ENCODE results near the gene FHAD1. TPM values are rescaled to one million over a fixed set of nuclear protein-coding genes. Genes with fewer than 3 reads are reported as not detected.

FHAD1 gene
- total and polyA plus RNA-seq, 2 of the 13 experiments (the other 11 are each of a cell fraction or from before 2014, with no cell fraction given) = not detected

- TF ChIP-seq ZNF296 (CRISPR knock-in tag; conservative IDR thresholded peaks at IDR 0.05) (peak; percentile 59; the same call in 1 of the 2 replicates), PBX2 (CRISPR knock-in tag; IDR thresholded peaks at IDR 0.05) (no peak), NCOA1 (CRISPR knock-in tag; IDR thresholded peaks at IDR 0.05) (no peak), ZSCAN20 (CRISPR knock-in tag; IDR thresholded peaks at IDR 0.05; ENCODE audit: borderline replicate concordance) (no peak), ZNF550 (CRISPR knock-in tag; IDR thresholded peaks at IDR 0.05; ENCODE audit: borderline replicate concordance) (no peak), ETV5 (CRISPR knock-in tag; IDR thresholded peaks at IDR 0.05; ENCODE audit: borderline replicate concordance) (peak; percentile 26; the same call in 1 of the 2 replicates), ZNF570 (CRISPR knock-in tag; IDR thresholded peaks at IDR 0.05; ENCODE audit: borderline replicate concordance) (no peak), NFE2L1 (CRISPR knock-in tag; IDR thresholded peaks at IDR 0.05; ENCODE audit: borderline replicate concordance) (no peak), TP53 (CRISPR knock-in tag; conservative IDR thresholded peaks at IDR 0.05) (no peak), ZBTB7B (CRISPR knock-in tag; IDR thresholded peaks at IDR 0.05) (no peak; the same call in 1 of the 2 replicates), ZNF510 (CRISPR knock-in tag; IDR thresholded peaks at IDR 0.05; ENCODE audit: low read depth) (no peak), CTCF (CRISPR knock-in tag; IDR thresholded peaks at IDR 0.05) (peak; percentile 2; the same call in 1 of the 2 replicates), HOXA3 (CRISPR knock-in tag; IDR thresholded peaks at IDR 0.05) (peak; percentile 14; the same call in 1 of the 2 replicates), SSRP1 (CRISPR knock-in tag; IDR thresholded peaks at IDR 0.05) (no peak), SRSF1 (optimal IDR thresholded peaks at IDR 0.05; ENCODE audit: low read depth, low read length) (no peak), FOXP1 (IDR thresholded peaks at IDR 0.05) (no peak), FOXP1 (CRISPR knock-in tag; IDR thresholded peaks at IDR 0.05) (peak; percentile 52), ZNF225 (CRISPR knock-in tag; IDR thresholded peaks at IDR 0.05) (0 out of 2 replicates have a peak, but pooled peaks have one; percentile 62), ZNF567 (CRISPR knock-in tag; IDR thresholded peaks at IDR 0.05; ENCODE audit: borderline replicate concordance) (no peak), SP140L (CRISPR knock-in tag; IDR thresholded peaks at IDR 0.05; ENCODE audit: borderline replicate concordance) (no peak), PAXIP1 (CRISPR knock-in tag; conservative IDR thresholded peaks at IDR 0.05) (peak; percentile 15; the same call in 1 of the 2 replicates), TBX2 (CRISPR knock-in tag; IDR thresholded peaks at IDR 0.05; ENCODE audit: borderline replicate concordance) (0 out of 2 replicates have a peak, but pooled peaks have one; percentile 14)
Measured at GRCh38 chr1:15371610-15372545, 124.9 kb downstream of the FHAD1 start (continued).

Data from HepG2 (cell line).